GM18873 (cell line): ENCODE data around the gene FSCB.
"Not testable (repeated sequence)": the region's sequence is repeated elsewhere in the genome, so short reads cannot be mapped to it uniquely, and the experiment has no call there.

Experiments
- ATAC-seq: cut with Tn5 transposase; IDR thresholded peaks from one replicate; pipeline ENCODE4 v1.9.1; 2021; ENCODE audit warnings: mild to moderate bottlenecking, moderate library complexity, moderate number of reproducible peaks; ENCODE audit not compliant: unreplicated experiment, low FRiP score

Gene FSCB

DNA sequence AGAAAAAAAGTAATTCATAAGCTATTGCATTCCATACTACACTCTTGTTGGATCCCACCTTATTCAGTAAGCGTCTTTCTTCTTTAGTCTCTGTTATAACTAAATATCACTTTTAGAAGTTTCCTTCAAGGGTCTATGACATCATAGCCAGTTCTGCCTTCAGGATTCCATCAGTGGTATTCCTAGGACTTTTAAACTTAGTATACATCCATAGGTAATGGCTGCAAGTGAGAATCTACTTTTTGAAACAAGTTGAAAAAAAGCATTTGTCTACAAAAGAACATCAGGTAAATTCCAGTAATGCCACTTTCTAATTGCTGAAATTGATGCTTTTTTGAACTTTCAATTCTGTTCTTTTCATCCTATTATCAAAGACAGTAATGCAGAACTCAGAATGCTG lies at the start of gene FSCB:
TSS of gene FSCB (minus strand) at position 101 of the 400 bp plus-strand sequence. CDS start 296 bp downstream, outside the sequence.
- no peak for ATAC-seq

DNA sequence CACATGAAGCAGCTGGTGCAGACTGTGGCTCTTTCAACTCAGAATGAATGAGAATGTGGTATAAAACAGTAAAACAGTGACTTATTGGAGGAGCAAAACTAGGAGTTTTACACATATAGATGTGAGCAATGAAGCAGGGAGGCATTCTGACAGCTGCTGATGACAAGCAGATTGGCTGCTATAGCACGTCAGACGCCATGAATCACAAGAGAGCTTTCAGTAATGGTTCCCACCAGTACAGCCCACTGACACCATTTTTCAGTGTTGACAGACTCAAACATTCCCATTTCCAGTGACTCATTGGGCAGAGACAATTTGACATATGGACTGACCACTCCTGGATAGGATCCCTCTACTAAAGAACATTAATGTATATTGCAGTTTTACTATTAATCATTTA lies 24.6 kb upstream of the FSCB start:
- ATAC-seq: no peak

- no peak for ATAC-seq
These were observed 23.4 kb upstream of the FSCB start for GRCh38 chr14:44530475-44530874.

- no peak for ATAC-seq
These were observed 21.9 kb upstream of the FSCB start for GRCh38 chr14:44529026-44529425.

DNA sequence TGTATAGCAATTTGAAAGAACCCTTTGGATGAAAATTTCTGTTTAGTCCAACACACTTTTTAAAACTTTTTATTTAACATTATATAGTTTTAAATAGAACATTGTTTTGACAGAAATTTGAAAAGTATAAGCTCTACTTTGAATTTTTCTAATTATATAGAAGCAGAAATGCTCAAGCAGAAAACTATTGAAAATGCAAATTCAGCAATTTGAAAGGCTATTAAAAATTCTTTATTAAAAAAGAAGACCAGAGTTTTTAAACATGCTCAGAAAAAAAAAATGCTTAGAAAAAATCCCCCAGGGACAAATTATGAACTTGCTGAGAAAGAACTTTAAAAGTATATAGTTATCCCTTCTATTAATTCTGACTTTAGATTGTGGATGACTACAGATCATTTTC lies 21.1 kb upstream of the FSCB start:
- ATAC-seq: no peak

GRCh38 chr14:44525237-44525636 lies 18.2 kb upstream of the FSCB start:
- ATAC-seq: no peak

DNA sequence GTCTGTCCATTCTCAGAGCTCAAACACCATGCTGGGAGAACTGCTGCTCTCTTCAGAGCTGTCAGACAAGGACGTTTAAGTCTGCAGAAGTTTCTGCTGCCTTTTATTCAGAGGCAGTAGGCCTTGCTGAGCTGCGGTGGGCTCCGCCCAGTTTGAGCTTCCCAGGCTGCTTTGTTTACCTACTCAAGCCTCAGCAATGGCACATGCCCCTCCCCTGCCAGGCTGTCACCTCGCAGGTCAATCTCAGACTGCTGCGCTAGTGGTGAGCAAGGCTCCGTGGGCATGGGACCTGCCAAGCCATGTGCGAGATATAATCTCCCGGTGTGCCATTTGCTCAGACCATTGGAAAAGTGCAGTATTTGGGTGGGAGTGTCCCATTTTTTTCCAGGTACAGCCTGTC lies 8.6 kb upstream of the FSCB start:
- not testable (repeated sequence) for ATAC-seq

GRCh38 chr14:44508834-44509233 lies 1.8 kb upstream of the FSCB start:
- no peak for ATAC-seq

DNA sequence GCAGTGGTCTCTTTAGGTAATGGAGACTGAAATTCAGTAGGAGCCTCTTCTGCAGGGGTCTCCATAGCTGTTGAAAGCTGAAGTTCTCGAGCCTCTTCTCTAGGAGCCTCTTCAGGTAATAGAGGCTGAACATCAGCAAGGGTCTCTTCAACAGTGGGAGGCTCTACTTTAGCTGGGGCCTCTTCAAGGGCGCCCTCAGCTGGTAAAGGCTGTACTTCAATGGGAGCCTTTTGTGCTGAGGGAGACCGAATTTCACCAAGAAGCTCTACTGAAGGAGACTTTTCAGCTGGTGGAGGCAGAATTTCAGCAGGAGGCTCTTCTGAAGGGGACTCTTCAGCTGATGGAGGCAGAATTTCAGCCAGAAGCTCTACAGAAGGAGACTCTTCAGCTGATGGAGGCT lies 1.5 kb downstream of the FSCB start:
- ATAC-seq: no peak

DNA sequence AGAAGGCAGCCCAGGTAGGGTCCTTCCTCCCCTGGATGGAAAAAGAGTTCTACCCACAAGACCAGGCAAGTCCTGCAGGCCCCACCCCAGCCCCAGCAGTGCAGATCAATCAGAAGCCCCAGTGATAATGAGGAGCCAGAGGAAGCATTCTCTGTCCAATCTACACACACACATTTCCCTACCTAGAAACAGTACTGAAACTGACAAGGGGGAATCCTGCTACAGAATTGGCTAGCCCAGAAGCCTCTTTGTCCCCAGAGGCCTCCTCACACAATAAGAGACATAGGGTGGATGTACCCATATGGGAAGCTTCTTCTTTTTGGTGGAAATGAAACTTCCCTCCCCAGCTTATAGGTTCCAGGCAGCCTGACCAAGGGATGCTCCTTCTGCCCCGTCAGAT lies 9.9 kb downstream of the FSCB start:
- ATAC-seq: no peak

DNA sequence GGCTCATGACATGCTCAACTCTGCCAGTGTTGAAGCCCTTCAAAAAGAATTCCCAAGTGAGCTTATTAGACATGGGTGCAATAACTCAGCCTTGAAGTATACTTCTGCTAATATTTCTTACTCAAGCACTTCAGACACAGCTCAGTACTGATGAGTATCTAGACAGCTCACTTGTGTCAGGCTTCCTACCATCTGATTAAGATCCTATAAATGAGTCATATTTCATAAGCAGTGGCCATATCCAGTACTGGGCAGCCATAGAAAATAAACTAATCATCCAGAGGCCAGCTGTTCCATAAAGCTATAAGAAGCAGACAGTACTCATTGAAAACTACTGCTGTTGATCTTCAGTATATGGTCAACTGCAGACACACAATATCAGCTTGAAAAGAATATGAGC lies 12.9 kb downstream of the FSCB start:
- no peak for ATAC-seq

- ATAC-seq: no peak
These were observed 16.1 kb downstream of the FSCB start for GRCh38 chr14:44490966-44491365.

DNA sequence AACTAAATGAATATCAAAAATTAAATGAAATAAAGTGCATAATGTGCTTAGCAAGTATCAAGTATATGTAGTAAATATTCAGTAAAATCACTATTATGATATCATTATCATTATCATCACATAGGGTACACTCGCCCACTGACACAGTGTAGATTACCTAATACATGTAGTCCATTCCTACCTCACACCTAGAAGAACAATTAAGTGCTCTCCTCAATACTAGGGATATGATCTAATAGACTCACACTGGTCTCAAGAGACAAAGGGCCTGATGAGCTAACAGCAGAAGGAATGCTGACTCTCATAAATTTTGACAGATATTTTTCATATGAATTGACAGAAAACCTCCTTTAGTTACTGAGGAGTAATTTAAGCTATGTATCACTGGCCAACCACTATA lies 29.1 kb downstream of the FSCB start:
- no peak for ATAC-seq

DNA sequence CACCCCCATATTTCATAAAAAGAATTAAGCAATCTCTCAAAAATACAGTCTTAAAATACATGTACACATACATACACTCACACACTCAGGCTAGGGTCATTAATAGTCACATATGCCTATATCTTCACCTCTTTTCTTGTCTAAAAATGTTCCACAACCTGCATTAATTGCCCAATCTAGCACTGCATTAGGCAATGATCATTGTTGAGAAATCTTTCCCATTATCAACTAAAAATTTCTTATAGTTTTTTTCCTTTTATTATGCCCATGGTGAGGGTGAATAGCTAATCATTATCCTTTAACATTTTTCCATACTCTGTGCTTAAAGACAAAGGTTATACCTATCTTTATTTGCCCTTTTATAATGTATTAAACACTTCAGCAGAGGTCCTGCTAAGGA lies 38.3 kb downstream of the FSCB start:
- no peak for ATAC-seq

GRCh38 chr14:44463356-44464004 lies 43.6 kb downstream of the FSCB start:
- ATAC-seq: no peak

DNA sequence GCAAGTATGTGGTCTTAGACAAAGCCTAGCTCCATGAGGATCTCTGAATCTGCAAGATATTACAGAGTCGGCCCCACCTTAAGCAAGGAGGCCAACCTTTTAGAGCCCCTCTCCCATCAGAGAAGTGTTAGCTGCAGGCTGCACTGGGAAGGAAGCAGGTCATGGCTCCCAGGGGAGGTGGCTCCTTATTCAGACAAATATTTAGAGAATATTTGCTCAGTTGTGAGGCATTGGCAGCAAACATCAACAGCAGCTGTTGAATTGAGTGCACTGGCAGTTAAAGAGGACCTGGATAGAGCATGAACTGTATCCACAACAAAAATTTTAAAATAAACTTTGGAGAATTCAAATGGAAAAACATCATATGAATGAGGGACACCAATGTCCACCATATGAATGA lies 44.7 kb downstream of the FSCB start:
- ATAC-seq: no peak

GRCh38 chr14:44461811-44462210 lies 45.3 kb downstream of the FSCB start:
- ATAC-seq: no peak
